WTC11 (cell line): ENCODE measurements around the gene MLC1. TPM values are rescaled to one million over a fixed set of nuclear protein-coding genes. Genes with fewer than 3 reads are reported as not detected.

Experiments used
- ATAC-seq: fragments of 200-7000 bp; cut with Tn5 transposase; 2 replicates; pipeline ENCODE4 v1.10.0; 2021; ENCODE audit warnings: mild to moderate bottlenecking, moderate library complexity
- CTCF ChIA-PET: fragments of 300-600 bp; sonication (Branson Sonifier 250); formaldehyde crosslinking; loops from one replicate; lab custom pipeline; 2021; ENCODE audit warnings: antibody characterized with exemption; lab: Charles Lee
- POLR2A ChIA-PET: fragments of 350-600 bp; sonication (Branson Sonifier 250); formaldehyde crosslinking; loops from one replicate; lab custom pipeline; 2021; ENCODE audit warnings: antibody characterized with exemption; lab: Charles Lee
- DNase-seq: peaks from one replicate; pipeline ENCODE4 v3.0.0; 2021; ENCODE audit warnings: low spot score
- H3K27ac Mint-ChIP-seq: 2 replicates; pipeline ENCODE4 v1.8.0; 2021; ENCODE audit warnings: mixed read lengths
- H3K27me3 Mint-ChIP-seq: 2 replicates; pipeline ENCODE4 v1.8.0; 2021; ENCODE audit warnings: low read depth, mild to moderate bottlenecking, moderate library complexity, mixed read lengths
- H3K36me3 Mint-ChIP-seq: 2 replicates; pipeline ENCODE4 v1.8.0; 2021; ENCODE audit warnings: mixed read lengths
- H3K4me1 Mint-ChIP-seq: 2 replicates; pipeline ENCODE4 v1.8.0; 2022; ENCODE audit warnings: mixed read lengths
- H3K4me3 Mint-ChIP-seq: 2 replicates; pipeline ENCODE4 v1.8.0; 2021; ENCODE audit warnings: mild to moderate bottlenecking, moderate library complexity, mixed read lengths
- H3K9me3 Mint-ChIP-seq: 2 replicates; pipeline ENCODE4 v1.8.0; 2021; ENCODE audit warnings: mixed read lengths
- ATF1 ChIP-seq: sonication (generic); formaldehyde crosslinking; IDR thresholded peaks from 2 replicates; pipeline ENCODE4 v1.8.1; 2023; ENCODE audit warnings: mild to moderate bottlenecking, moderate library complexity, missing genetic modification reagents
- CBFB ChIP-seq: sonication (generic); formaldehyde crosslinking; IDR thresholded peaks from 2 replicates; pipeline ENCODE4 v1.8.1; 2022; ENCODE audit warnings: mild to moderate bottlenecking, low read depth, missing genetic modification reagents
- CREM ChIP-seq: sonication (generic); formaldehyde crosslinking; IDR thresholded peaks from 2 replicates; pipeline ENCODE4 v1.8.1; 2022; ENCODE audit warnings: mild to moderate bottlenecking, missing genetic modification reagents, moderate library complexity
- EMX1 ChIP-seq: fragments of 250-450 bp; sonication (Bioruptor Pico); IDR thresholded peaks from 2 replicates; pipeline ENCODE4 v1.8.0; 2021; ENCODE audit warnings: mild to moderate bottlenecking
- ETV6 ChIP-seq: sonication (generic); formaldehyde crosslinking; IDR thresholded peaks from 2 replicates; pipeline ENCODE4 v1.8.1; 2022; ENCODE audit warnings: mild to moderate bottlenecking, missing genetic modification reagents
- GRHL2 ChIP-seq: fragments of 250-450 bp; sonication (Bioruptor Pico); IDR thresholded peaks from 2 replicates; pipeline ENCODE4 v1.8.0; 2022; ENCODE audit warnings: mild to moderate bottlenecking, moderate library complexity; ENCODE audit not compliant: insufficient replicate concordance, severe bottlenecking
- GTF2I ChIP-seq: fragments of 250-450 bp; sonication (Bioruptor Pico); conservative IDR thresholded peaks from 2 replicates; pipeline ENCODE4 v1.4.0; 2021; ENCODE audit warnings: mild to moderate bottlenecking
- HMGA2 ChIP-seq: fragments of 250-450 bp; sonication (Bioruptor Pico); IDR thresholded peaks from 2 replicates; pipeline ENCODE4 v1.4.0; 2021; ENCODE audit warnings: mild to moderate bottlenecking, moderate library complexity
- NR2C2 ChIP-seq: sonication (generic); formaldehyde crosslinking; IDR thresholded peaks from 2 replicates; pipeline ENCODE4 v1.8.0; 2022; ENCODE audit warnings: mild to moderate bottlenecking, missing genetic modification reagents
- ZNF423 ChIP-seq: fragments of 250-450 bp; sonication (Bioruptor Pico); IDR thresholded peaks from 2 replicates; pipeline ENCODE4 v2.1.2; 2022; ENCODE audit warnings: mild to moderate bottlenecking, moderate library complexity
- total RNA-seq: library from RNA; stranded (reverse); gene quantifications from 3 replicates; pipeline ENCODE4 v1.2.3, GENCODE V29; 2021
- TF ChIP-seq, protein P1 (sequence below): sonication (generic); formaldehyde crosslinking; IDR thresholded peaks from 2 replicates; pipeline ENCODE4 v1.8.0; 2023; ENCODE audit warnings: missing genetic modification reagents, mild to moderate bottlenecking, borderline replicate concordance
- TF ChIP-seq, protein P2 (sequence below): fragments of 250-450 bp; sonication (Bioruptor Pico); conservative IDR thresholded peaks from 2 replicates; pipeline ENCODE4 v1.9.0; 2021; ENCODE audit warnings: mild to moderate bottlenecking
- TF ChIP-seq, protein P3 (sequence below): sonication (generic); formaldehyde crosslinking; IDR thresholded peaks from 2 replicates; pipeline ENCODE4 v1.8.0; 2022; ENCODE audit warnings: mild to moderate bottlenecking, missing genetic modification reagents
- TF ChIP-seq, protein P4 (sequence below): sonication (generic); formaldehyde crosslinking; IDR thresholded peaks from 2 replicates; pipeline ENCODE4 v1.8.1; 2023; ENCODE audit warnings: mild to moderate bottlenecking, missing genetic modification reagents

Gene MLC1
- total RNA-seq, 1 experiment from 2014 or later, result 0.13 TPM

DNA sequence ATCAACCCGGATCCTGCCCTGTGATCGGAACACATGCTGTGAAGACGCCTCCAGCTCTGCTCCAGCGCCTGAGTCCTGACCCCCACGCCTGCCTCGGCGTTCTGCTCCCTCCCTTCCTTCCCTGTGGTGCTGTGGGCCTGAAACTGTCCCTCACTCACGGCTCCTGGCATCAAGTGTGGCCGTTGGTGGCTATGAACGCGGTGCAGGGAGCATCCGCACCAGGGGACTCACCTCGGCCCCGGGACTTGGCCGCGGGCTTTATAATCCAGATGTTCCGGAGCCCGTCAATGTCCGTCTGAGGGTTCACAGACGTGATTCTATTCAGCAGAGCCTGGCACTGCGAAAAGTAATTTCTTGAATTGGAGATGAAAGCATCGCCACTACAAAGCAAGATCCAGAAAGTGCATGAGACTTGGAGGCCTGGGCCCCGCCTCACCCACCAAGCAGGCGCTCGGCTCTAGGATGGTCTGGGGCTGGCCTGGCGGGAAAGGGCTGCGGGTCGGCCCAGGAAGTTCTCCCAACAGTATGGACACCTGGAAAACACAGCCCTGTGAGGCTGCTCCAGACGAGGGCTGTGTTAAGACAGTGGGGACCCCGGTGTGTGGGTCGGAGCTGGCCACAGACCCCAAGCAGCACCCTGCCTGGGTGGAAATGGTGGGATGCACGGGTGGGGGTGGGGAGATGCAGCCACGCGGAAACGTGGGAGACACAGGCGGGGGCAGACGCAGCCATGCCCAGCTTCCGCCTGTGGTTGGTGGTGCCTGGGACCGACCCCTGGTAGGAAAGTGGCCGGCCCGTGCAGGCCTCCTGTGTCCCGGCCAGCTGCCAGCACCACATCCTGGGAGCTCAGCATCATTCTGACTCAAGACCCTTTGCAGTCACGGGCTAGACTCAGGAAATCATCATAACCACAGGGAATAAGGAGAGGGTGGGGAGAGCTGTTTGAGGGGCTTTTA, 50.8 kb downstream of the MLC1 start (continued):
- TF ChIP-seq, protein P1, sequence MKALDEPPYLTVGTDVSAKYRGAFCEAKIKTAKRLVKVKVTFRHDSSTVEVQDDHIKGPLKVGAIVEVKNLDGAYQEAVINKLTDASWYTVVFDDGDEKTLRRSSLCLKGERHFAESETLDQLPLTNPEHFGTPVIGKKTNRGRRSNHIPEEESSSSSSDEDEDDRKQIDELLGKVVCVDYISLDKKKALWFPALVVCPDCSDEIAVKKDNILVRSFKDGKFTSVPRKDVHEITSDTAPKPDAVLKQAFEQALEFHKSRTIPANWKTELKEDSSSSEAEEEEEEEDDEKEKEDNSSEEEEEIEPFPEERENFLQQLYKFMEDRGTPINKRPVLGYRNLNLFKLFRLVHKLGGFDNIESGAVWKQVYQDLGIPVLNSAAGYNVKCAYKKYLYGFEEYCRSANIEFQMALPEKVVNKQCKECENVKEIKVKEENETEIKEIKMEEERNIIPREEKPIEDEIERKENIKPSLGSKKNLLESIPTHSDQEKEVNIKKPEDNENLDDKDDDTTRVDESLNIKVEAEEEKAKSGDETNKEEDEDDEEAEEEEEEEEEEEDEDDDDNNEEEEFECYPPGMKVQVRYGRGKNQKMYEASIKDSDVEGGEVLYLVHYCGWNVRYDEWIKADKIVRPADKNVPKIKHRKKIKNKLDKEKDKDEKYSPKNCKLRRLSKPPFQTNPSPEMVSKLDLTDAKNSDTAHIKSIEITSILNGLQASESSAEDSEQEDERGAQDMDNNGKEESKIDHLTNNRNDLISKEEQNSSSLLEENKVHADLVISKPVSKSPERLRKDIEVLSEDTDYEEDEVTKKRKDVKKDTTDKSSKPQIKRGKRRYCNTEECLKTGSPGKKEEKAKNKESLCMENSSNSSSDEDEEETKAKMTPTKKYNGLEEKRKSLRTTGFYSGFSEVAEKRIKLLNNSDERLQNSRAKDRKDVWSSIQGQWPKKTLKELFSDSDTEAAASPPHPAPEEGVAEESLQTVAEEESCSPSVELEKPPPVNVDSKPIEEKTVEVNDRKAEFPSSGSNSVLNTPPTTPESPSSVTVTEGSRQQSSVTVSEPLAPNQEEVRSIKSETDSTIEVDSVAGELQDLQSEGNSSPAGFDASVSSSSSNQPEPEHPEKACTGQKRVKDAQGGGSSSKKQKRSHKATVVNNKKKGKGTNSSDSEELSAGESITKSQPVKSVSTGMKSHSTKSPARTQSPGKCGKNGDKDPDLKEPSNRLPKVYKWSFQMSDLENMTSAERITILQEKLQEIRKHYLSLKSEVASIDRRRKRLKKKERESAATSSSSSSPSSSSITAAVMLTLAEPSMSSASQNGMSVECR (CRISPR knock-in tag), result no peak
- TF ChIP-seq, protein P2, sequence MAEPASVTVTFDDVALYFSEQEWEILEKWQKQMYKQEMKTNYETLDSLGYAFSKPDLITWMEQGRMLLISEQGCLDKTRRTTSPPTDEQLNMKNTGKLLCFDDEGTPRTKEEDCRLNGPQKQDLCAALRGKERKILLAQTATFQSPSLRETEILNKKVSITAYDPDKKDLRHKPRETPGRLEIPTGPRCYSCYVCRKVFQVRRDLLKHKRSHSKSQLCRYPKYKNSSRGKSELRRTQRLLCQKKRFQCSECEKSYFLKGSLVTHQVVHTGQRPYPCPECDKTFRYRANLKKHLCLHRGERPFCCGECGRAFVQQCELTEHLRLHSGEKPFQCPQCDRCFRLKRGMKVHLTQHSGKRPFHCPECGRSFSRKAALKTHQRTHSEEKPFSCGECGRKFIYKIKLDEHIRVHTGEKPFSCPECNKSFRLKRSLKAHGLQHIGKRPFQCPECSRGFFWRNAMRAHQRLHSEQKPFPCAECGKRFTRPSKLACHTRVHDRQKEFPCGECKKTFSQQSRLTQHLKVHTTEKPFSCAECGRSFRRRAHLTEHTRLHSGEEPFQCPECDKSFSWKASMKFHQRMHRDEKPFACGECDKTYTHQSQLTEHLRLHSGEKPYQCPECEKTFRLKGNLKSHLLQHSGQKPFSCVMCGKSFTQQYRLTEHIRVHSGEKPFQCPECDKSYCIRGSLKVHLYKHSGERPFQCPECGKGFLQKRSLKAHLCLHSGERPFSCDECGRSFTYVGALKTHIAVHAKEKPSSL (CRISPR knock-in tag), result no peak
- no peak for TF ChIP-seq GTF2I

DNA sequence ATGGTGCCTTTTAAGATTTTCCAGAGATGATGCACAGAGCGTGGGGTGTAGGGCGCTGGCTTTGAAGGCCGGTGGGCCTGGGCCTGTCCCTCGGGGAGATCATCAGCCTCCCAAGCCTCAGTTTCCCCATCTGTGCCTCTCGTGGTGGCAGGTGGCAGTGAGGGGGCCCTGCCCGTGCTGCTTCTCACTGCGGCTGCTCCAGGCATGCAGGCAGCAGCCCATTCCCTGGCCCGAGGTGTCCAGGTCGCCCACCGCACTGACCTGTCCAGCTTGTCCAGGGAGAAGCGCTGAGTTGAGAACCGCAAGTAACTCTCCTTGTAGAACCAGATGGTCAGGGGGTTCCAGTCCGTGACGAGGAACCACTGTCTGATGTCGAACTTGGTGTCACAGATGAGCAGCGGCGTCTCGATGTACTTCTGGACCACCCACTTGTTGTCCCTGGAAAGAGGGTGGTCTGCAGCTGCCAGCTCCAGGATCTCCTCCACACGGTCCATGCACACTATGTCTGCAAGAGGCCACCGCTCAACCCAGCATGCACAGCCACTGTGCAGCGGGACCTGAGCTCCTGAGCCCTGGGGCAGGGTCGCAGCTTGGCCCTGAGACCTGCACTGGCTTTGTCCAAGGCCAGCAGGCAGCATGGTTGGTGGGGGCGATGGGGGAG, 52.2 kb downstream of the MLC1 start:
- POLR2A ChIA-PET, result no interaction called here

More for the DNA sequence above, 52.2 kb downstream of the MLC1 start:
- Mint-ChIP-seq H3K4me3 (no peak overlapping the region), H3K27ac (no peak overlapping the region), H3K27me3 (peaks cover 13% of the 10 kb centered on the region), H3K36me3 (no peaks in the 10 kb centered on the region), H3K4me1 (no peaks in the 10 kb centered on the region), H3K9me3 (no peaks in the 10 kb centered on the region)
- CTCF ChIA-PET, result no interaction called here
- ATAC-seq (no peak), DNase-seq (no peak)
- no peak for TF ChIP-seq HMGA2 (CRISPR knock-in tag)
- TF ChIP-seq ZNF423 (CRISPR knock-in tag), result no peak
- TF ChIP-seq CREM (CRISPR knock-in tag), result no peak
- TF ChIP-seq ATF1, result no peak
- TF ChIP-seq, protein P3, sequence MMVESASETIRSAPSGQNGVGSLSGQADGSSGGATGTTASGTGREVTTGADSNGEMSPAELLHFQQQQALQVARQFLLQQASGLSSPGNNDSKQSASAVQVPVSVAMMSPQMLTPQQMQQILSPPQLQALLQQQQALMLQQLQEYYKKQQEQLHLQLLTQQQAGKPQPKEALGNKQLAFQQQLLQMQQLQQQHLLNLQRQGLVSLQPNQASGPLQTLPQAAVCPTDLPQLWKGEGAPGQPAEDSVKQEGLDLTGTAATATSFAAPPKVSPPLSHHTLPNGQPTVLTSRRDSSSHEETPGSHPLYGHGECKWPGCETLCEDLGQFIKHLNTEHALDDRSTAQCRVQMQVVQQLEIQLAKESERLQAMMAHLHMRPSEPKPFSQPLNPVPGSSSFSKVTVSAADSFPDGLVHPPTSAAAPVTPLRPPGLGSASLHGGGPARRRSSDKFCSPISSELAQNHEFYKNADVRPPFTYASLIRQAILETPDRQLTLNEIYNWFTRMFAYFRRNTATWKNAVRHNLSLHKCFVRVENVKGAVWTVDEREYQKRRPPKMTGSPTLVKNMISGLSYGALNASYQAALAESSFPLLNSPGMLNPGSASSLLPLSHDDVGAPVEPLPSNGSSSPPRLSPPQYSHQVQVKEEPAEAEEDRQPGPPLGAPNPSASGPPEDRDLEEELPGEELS, result no peak
- TF ChIP-seq, protein P4, sequence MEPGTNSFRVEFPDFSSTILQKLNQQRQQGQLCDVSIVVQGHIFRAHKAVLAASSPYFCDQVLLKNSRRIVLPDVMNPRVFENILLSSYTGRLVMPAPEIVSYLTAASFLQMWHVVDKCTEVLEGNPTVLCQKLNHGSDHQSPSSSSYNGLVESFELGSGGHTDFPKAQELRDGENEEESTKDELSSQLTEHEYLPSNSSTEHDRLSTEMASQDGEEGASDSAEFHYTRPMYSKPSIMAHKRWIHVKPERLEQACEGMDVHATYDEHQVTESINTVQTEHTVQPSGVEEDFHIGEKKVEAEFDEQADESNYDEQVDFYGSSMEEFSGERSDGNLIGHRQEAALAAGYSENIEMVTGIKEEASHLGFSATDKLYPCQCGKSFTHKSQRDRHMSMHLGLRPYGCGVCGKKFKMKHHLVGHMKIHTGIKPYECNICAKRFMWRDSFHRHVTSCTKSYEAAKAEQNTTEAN (CRISPR knock-in tag), result no peak
- no peak for TF ChIP-seq NR2C2 (CRISPR knock-in tag)
- TF ChIP-seq EMX1 (CRISPR knock-in tag), result no peak
- TF ChIP-seq CBFB (CRISPR knock-in tag), result no peak
- no peak for TF ChIP-seq GRHL2 (CRISPR knock-in tag)
- no peak for TF ChIP-seq ETV6 (CRISPR knock-in tag)
